Coronary artery (tissue), 2 donors: ENCODE data around the gene NLRC3.

Experiments used
- DNase-seq: peaks from one replicate; pipeline ENCODE4 v3.0.0-alpha.2; 2017; ENCODE audit warnings: low spot score
- H3K27ac ChIP-seq, 2 donors: fragments of 200-600 bp; sonication (generic); one replicate each; pipeline ENCODE4 v1.5.1; 2016 to 2019
- H3K4me3 ChIP-seq: fragments of 200-600 bp; sonication (generic); 2 replicates; pipeline ENCODE4 v1.5.1; 2016; ENCODE audit warnings: mild to moderate bottlenecking, moderate library complexity
- CTCF ChIP-seq: fragments of 200-600 bp; sonication (generic); IDR thresholded peaks from one replicate; pipeline ENCODE4 v1.5.1; 2019; ENCODE audit warnings: antibody characterized with exemption

Gene NLRC3

GRCh38 chr16:3518292-3518985, 58.8 kb downstream of the NLRC3 start:
- Histone ChIP-seq H3K4me3 (no peak overlapping the region), H3K27ac (no peak overlapping the region)
- TF ChIP-seq CTCF, result no peak
- DNase-seq, result no peak

- Histone ChIP-seq H3K4me3 (no peak overlapping the region), H3K27ac (no peak overlapping the region)
- no peak for DNase-seq
- TF ChIP-seq CTCF, result no peak
Observed at GRCh38 chr16:3515897-3516296, 61.3 kb downstream of the NLRC3 start.

- no peak for TF ChIP-seq CTCF
- H3K4me3 ChIP-seq, result no peak overlapping the region
- H3K27ac ChIP-seq, result no peak overlapping the region
- DNase-seq, result no peak
Observed at GRCh38 chr16:3514621-3515020, 62.6 kb downstream of the NLRC3 start.

- DNase-seq, result no peak
- Histone ChIP-seq H3K27ac (no peak overlapping the region), H3K4me3 (no peak overlapping the region)
- TF ChIP-seq CTCF, result no peak
Observed at GRCh38 chr16:3513892-3514583, 63.2 kb downstream of the NLRC3 start.

GRCh38 chr16:3511286-3512180, 65.7 kb downstream of the NLRC3 start:
- Histone ChIP-seq H3K4me3 (no peak overlapping the region), H3K27ac (no peak overlapping the region)
- DNase-seq, result no peak
- no peak for TF ChIP-seq CTCF

GRCh38 chr16:3510416-3510815, 66.8 kb downstream of the NLRC3 start:
- TF ChIP-seq CTCF, result no peak
- DNase-seq, result no peak
- Histone ChIP-seq H3K27ac (no peak overlapping the region), H3K4me3 (no peak overlapping the region)
